ENCODE results near the gene DTL. TPM values are rescaled to one million over a fixed set of nuclear protein-coding genes. Genes with fewer than 3 reads are reported as not detected.

Gene DTL
- total RNA-seq, 2 donors from 2014 or later: 54.9 to 65.4 TPM

DNA sequence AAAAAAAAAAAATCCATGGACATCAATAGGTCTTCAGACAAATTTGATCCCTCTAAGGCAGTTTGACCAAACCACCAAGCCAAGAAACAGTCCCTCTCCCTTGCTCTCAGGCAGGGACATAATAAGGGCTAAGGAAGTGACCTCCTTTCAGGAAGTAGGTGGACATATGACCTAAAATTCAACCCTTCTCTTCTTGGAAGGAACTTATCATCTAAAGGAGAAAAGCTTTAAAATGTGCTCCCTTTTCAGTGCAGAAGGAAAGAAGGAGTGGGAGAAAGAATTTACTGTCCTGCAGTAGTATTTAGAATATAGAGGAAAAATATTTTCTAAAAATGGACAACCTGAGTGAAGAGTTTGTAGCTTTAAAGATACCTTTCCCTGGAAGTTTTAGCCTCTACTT, 118.1 kb downstream of the DTL start:
- Mint-ChIP-seq H3K27me3 (ENCODE audit: low read depth) (no peaks in the 10 kb centered on the region), H3K4me3 (no peak overlapping the region), H3K27ac (no peak overlapping the region), H3K4me1 (ENCODE audit: low read depth) (peaks cover 14% of the 10 kb centered on the region), H3K36me3 (ENCODE audit: insufficient read depth in 2 of 2) (no peaks in the 10 kb centered on the region), H3K9me3 (no peaks in the 10 kb centered on the region)
- DNase-seq (no peak), ATAC-seq (replicated peaks in 1 of 2) (no peak)

Other genes starting within 250 kb of the DTL start
- 10 to 100 TPM; 23.1 to 28.3 TPM for gene LPGAT1, start 205.0 kb upstream of the DTL start, total RNA-seq
- gene INTS7, start 191 bp upstream of the DTL start, total RNA-seq: 10 to 100 TPM; 19.2 to 20.9 TPM
- 10 to 100 TPM; 43.7 to 52.0 TPM for gene PPP2R5A, start 249.7 kb downstream of the DTL start, total RNA-seq

Data from activated T-cell treated with anti-CD3 and anti-CD28 coated beads, Interleukin-2, amount 50 U/mL, for 72 hours (primary cell).